Tibial nerve (tissue), 4 donors: ENCODE measurements around the gene RASGEF1B. TPM values are rescaled to one million over a fixed set of nuclear protein-coding genes. Genes with fewer than 3 reads are reported as not detected.

Experiments used
- DNase-seq, 2 donors: peaks; one replicate each; pipeline ENCODE4 v3.0.0-alpha.2; 2019; ENCODE audit warnings: low spot score in 2 of 2
- H3K27ac ChIP-seq, 4 donors: fragments of 200-600 bp; sonication (generic) in 3 of 4; one replicate each; pipeline ENCODE4 v1.5.1; 2017 to 2019; ENCODE audit warnings: mild to moderate bottlenecking in 1 of 4
- H3K27me3 ChIP-seq, 2 donors: fragments of 200-600 bp; sonication (generic) in 1 of 2; one replicate each; pipeline versions ENCODE4 v1.5.1 to v1.6.0; 2017 to 2019
- H3K36me3 ChIP-seq, 3 donors: fragments of 200-600 bp; sonication (generic); one replicate each; pipeline ENCODE4 v1.5.1; 2018 to 2019
- H3K4me1 ChIP-seq, 4 donors: fragments of 200-600 bp; sonication (generic) in 3 of 4; one replicate each; pipeline ENCODE4 v1.5.1; 2017 to 2019
- H3K4me3 ChIP-seq, 4 donors: fragments of 200-600 bp; sonication (generic) in 3 of 4; one replicate each; pipeline ENCODE4 v1.5.1; 2017 to 2019; ENCODE audit warnings: mild to moderate bottlenecking in 1 of 4, moderate library complexity in 1 of 4
- H3K9me3 ChIP-seq, 4 donors: fragments of 200-600 bp; sonication (generic) in 3 of 4; one replicate each; pipeline ENCODE4 v1.5.1; 2017 to 2019
- CTCF ChIP-seq, 5 experiments: fragments of 200-600 bp in 3 of 5; fragments of 450-650 bp in 2 of 5; sonication (generic) in 3 of 5; IDR thresholded peaks; one replicate each; pipeline ENCODE4 v1.5.1; 2016 to 2019; ENCODE audit warnings: antibody characterized with exemption in 5 of 5, mild to moderate bottlenecking in 3 of 5, moderate library complexity in 2 of 5
- EP300 ChIP-seq, 2 donors: sonication (generic); formaldehyde crosslinking; IDR thresholded peaks; one replicate each; pipeline ENCODE4 v1.6.1; 2017; ENCODE audit warnings: antibody characterized with exemption in 2 of 2, mild to moderate bottlenecking in 1 of 2
- POLR2A ChIP-seq, 2 donors: fragments of 450-650 bp; IDR thresholded peaks; one replicate each; pipeline ENCODE4 v1.6.1; 2017; ENCODE audit warnings: antibody characterized with exemption in 2 of 2, mild to moderate bottlenecking in 2 of 2, moderate library complexity in 2 of 2
- WGBS, 2 donors: methylation state at CpG; one replicate each; pipeline ENCODE4 v1.1.5; 2018; 5-methylcytosine and 5-hydroxymethylcytosine counted together
- total RNA-seq, 4 donors: library from RNA; depleted of rRNA; stranded (reverse); fragments of >200 nt; gene quantifications; one replicate each; pipeline ENCODE4 v1.1.0, GENCODE V29; 2016

Gene RASGEF1B
- total RNA-seq = 10 to 100 TPM; 12.4 to 32.8 (median 15.0) TPM

GRCh38 chr4:81471588-81472280 lies at the start of gene RASGEF1B:
RASGEF1B (minus strand) TSS chr4:81471907; CDS start chr4:81459508, 12,399 bp downstream.
- Histone ChIP-seq H3K27ac (peak within 1 kb of the TSS; percentile 81 to 97 (median 96)), H3K27me3 (no peaks in the 10 kb centered on the region), H3K4me1 (peaks cover 0 to 48% (median 11%) of the 10 kb centered on the region in 4 donors), H3K9me3 (no peaks in the 10 kb centered on the region), H3K36me3 (no peaks in the 10 kb centered on the region), H3K4me3 (peak within 1 kb of the TSS; percentile 73 to 93 (median 82))
- TF ChIP-seq EP300 (IDR thresholded peaks at IDR 0.05) (peak in 1 of 2 donors; percentile 95), CTCF (IDR thresholded peaks at IDR 0.05) (peak in 1 of 5 experiments; percentile 33), POLR2A (IDR thresholded peaks at IDR 0.05) (peak; percentile 55 to 80)
- peak; percentile 72 to 80 for DNase-seq
- 1% methylated on average over 35 to 57 of the region's 71 CpGs for WGBS, 2 donors

- no peaks in the 10 kb centered on the region for H3K27me3 ChIP-seq
- peaks cover 0 to 24% (median 0%) of the 10 kb centered on the region in 4 donors for H3K4me1 ChIP-seq
- 77 to 85% methylated on average over 6 of the region's 6 CpGs for WGBS, 2 donors
- no peak for DNase-seq
- no peaks in the 10 kb centered on the region for H3K9me3 ChIP-seq
- H3K36me3 ChIP-seq = no peaks in the 10 kb centered on the region
- H3K4me3 ChIP-seq = no peak overlapping the region
- H3K27ac ChIP-seq = no peak overlapping the region
- no peak for TF ChIP-seq CTCF (IDR thresholded peaks at IDR 0.05)
- no peak for TF ChIP-seq POLR2A (IDR thresholded peaks at IDR 0.05)
- no peak for TF ChIP-seq EP300 (IDR thresholded peaks at IDR 0.05)
Measured at GRCh38 chr4:81519856-81520255, 48.1 kb upstream of the RASGEF1B start.

- TF ChIP-seq EP300 (IDR thresholded peaks at IDR 0.05) = no peak
- TF ChIP-seq POLR2A (IDR thresholded peaks at IDR 0.05) = no peak
- TF ChIP-seq CTCF (IDR thresholded peaks at IDR 0.05) = no peak
- DNase-seq = no peak
- 96% methylated on average over 3 of the region's 3 CpGs for WGBS, 2 donors
- H3K4me3 ChIP-seq = no peak overlapping the region
- peaks cover 0 to 24% (median 0%) of the 10 kb centered on the region in 4 donors for H3K4me1 ChIP-seq
- no peaks in the 10 kb centered on the region for H3K36me3 ChIP-seq
- no peak overlapping the region for H3K27ac ChIP-seq
- H3K9me3 ChIP-seq = no peaks in the 10 kb centered on the region
- no peaks in the 10 kb centered on the region for H3K27me3 ChIP-seq
Measured at GRCh38 chr4:81519427-81519773, 47.7 kb upstream of the RASGEF1B start.

- DNase-seq = no peak
- H3K36me3 ChIP-seq = no peaks in the 10 kb centered on the region
- H3K4me1 ChIP-seq = peaks cover 0 to 24% (median 0%) of the 10 kb centered on the region in 4 donors
- no peaks in the 10 kb centered on the region for H3K27me3 ChIP-seq
- TF ChIP-seq CTCF (IDR thresholded peaks at IDR 0.05) = no peak
- H3K9me3 ChIP-seq = no peaks in the 10 kb centered on the region
- no peak overlapping the region for H3K4me3 ChIP-seq
- no peak overlapping the region for H3K27ac ChIP-seq
- WGBS, 2 donors = 55 to 63% methylated on average over 6 of the region's 6 CpGs
Measured at GRCh38 chr4:81518762-81519426, 47.2 kb upstream of the RASGEF1B start.

GRCh38 chr4:81516241-81516640 lies 44.5 kb upstream of the RASGEF1B start:
- Histone ChIP-seq H3K36me3 (no peaks in the 10 kb centered on the region), H3K27me3 (no peaks in the 10 kb centered on the region), H3K4me3 (no peak overlapping the region), H3K27ac (no peak overlapping the region), H3K9me3 (no peaks in the 10 kb centered on the region), H3K4me1 (peaks cover 0 to 22% (median 2%) of the 10 kb centered on the region in 4 donors)
- TF ChIP-seq EP300 (IDR thresholded peaks at IDR 0.05) = no peak
- no peak for DNase-seq
- 89 to 94% methylated on average over 6 of the region's 6 CpGs for WGBS, 2 donors
